ENCODE data around the gene TBC1D22A.

DNA sequence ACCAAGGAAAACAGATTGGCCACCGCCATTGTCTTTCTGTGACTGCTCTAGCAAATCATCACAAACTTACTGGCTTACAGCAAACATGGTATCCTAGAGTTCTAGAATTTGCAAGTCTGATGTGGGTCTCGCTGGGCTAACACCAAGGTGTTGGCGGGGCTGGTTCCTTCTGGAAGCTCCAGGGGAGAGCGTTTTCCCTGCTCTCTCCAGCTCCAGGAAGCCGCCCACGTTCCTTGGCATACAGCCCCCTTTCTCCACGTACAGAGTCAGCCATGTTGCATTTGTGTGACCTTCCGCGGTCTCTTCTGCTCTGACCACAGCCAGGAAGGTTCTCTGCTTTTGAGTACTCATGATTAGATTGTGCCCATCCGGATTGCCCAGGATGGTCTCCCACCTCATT lies 27.5 kb downstream of the TBC1D22A start:
- TF ChIP-seq, protein P1, sequence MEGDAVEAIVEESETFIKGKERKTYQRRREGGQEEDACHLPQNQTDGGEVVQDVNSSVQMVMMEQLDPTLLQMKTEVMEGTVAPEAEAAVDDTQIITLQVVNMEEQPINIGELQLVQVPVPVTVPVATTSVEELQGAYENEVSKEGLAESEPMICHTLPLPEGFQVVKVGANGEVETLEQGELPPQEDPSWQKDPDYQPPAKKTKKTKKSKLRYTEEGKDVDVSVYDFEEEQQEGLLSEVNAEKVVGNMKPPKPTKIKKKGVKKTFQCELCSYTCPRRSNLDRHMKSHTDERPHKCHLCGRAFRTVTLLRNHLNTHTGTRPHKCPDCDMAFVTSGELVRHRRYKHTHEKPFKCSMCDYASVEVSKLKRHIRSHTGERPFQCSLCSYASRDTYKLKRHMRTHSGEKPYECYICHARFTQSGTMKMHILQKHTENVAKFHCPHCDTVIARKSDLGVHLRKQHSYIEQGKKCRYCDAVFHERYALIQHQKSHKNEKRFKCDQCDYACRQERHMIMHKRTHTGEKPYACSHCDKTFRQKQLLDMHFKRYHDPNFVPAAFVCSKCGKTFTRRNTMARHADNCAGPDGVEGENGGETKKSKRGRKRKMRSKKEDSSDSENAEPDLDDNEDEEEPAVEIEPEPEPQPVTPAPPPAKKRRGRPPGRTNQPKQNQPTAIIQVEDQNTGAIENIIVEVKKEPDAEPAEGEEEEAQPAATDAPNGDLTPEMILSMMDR (IDR thresholded peaks at IDR 0.05), result no peak
- TF ChIP-seq POLR2A (IDR thresholded peaks at IDR 0.05), result no peak
- no peak for TF ChIP-seq POLR2AphosphoS5 (IDR thresholded peaks at IDR 0.05)
- no peak for TF ChIP-seq EP300 (IDR thresholded peaks at IDR 0.05; ENCODE audit: low read depth)

Data from transverse colon (tissue), 4 donors.